Peyer's patch (tissue), 4 donors: ENCODE measurements around the gene C2. TPM values are rescaled to one million over a fixed set of nuclear protein-coding genes. Genes with fewer than 3 reads are reported as not detected.
"Not testable (repeated sequence)": the region's sequence is repeated elsewhere in the genome, so short reads cannot be mapped to it uniquely, and the experiment has no call there.

Experiments used
- DNase-seq, 3 donors: peaks; one replicate each; pipeline ENCODE4 v3.0.0-alpha.2; 2017 to 2019
- H3K27ac ChIP-seq, 4 donors: fragments of 200-600 bp; sonication (generic); one replicate each; pipeline ENCODE4 v1.5.1; 2016 to 2019
- H3K27me3 ChIP-seq, 2 donors: fragments of 200-600 bp; sonication (generic); one replicate each; pipeline ENCODE4 v1.5.1; 2019
- H3K36me3 ChIP-seq, 3 donors: fragments of 200-600 bp; sonication (generic); one replicate each; pipeline ENCODE4 v1.5.1; 2016 to 2019
- H3K4me1 ChIP-seq, 4 donors: fragments of 200-600 bp; sonication (generic); one replicate each; pipeline ENCODE4 v1.5.1; 2016 to 2019
- H3K4me3 ChIP-seq, 4 donors: fragments of 200-600 bp; sonication (generic); 1 replicate in 3 of 4; 2 replicates in 1 of 4; pipeline ENCODE4 v1.5.1; 2016 to 2019; ENCODE audit warnings: mild to moderate bottlenecking in 1 of 4
- H3K9me3 ChIP-seq, 4 donors: fragments of 200-600 bp; sonication (generic); one replicate each; pipeline ENCODE4 v1.5.1; 2016 to 2019; ENCODE audit warnings: mild to moderate bottlenecking in 1 of 4
- CTCF ChIP-seq, 6 experiments: fragments of 450-650 bp in 4 of 6; fragments of 200-600 bp in 2 of 6; sonication (generic) in 1 of 6; IDR thresholded peaks; one replicate each; pipeline ENCODE4 v1.5.1; 2017 to 2019; ENCODE audit warnings: antibody characterized with exemption in 6 of 6, mild to moderate bottlenecking in 3 of 6, moderate library complexity in 1 of 6
- POLR2A ChIP-seq, 2 donors: fragments of 450-650 bp; IDR thresholded peaks; one replicate each; pipeline ENCODE4 v1.5.1; 2017; ENCODE audit warnings: antibody characterized with exemption in 2 of 2, mild to moderate bottlenecking in 2 of 2, moderate library complexity in 2 of 2
- total RNA-seq, 4 donors: library from RNA; depleted of rRNA; stranded (reverse); fragments of >200 nt; gene quantifications; one replicate each; pipeline ENCODE4 v1.1.0, GENCODE V29; 2016

Gene C2
- total RNA-seq, 4 donors from 2014 or later: 15.3 to 63.2 (median 38.4) TPM

GRCh38 chr6:31971993-31972708, 44.6 kb downstream of the C2 start, which contains the start of gene DXO:
TSS of gene DXO (minus strand) at chr6:31972138. CDS start at chr6:31971675, 463 bp downstream.
- H3K27ac ChIP-seq: peak within 1 kb of the TSS; percentile 87 to 98 (median 92)
- TF ChIP-seq POLR2A (IDR thresholded peaks at IDR 0.05) (peak; percentile 51 to 62), CTCF (IDR thresholded peaks at IDR 0.05) (no peak)
- H3K27me3 ChIP-seq: no peaks in the 10 kb centered on the region
- H3K36me3 ChIP-seq: peaks cover 0 to 30% (median 0%) of the 10 kb centered on the region in 3 donors
- no peaks in the 10 kb centered on the region for H3K9me3 ChIP-seq
- DNase-seq: peak; percentile 94 to 98 (median 96)
- peak within 1 kb of the TSS; percentile 70 to 91 (median 74) for H3K4me3 ChIP-seq
- H3K4me1 ChIP-seq: peaks cover 0 to 25% (median 12%) of the 10 kb centered on the region in 4 donors

GRCh38 chr6:31972709-31973350, 45.3 kb downstream of the C2 start:
- Histone ChIP-seq H3K36me3 (peaks cover 0 to 23% (median 0%) of the 10 kb centered on the region in 3 donors), H3K9me3 (no peaks in the 10 kb centered on the region), H3K4me3 (peak overlapping the region; percentile 70 to 91 (median 74)), H3K27ac (peak overlapping the region; percentile 87 to 98 (median 92)), H3K4me1 (peaks cover 0 to 25% (median 12%) of the 10 kb centered on the region in 4 donors), H3K27me3 (no peaks in the 10 kb centered on the region)
- TF ChIP-seq CTCF (IDR thresholded peaks at IDR 0.05): no peak
- no peak for TF ChIP-seq POLR2A (IDR thresholded peaks at IDR 0.05)
- no peak for DNase-seq

GRCh38 chr6:31976065-31976464, 48.5 kb downstream of the C2 start:
- peaks cover 0 to 16% (median 8%) of the 10 kb centered on the region in 4 donors for H3K4me1 ChIP-seq
- not testable (repeated sequence) for H3K4me3 ChIP-seq, H3K27ac ChIP-seq, H3K9me3 ChIP-seq, DNase-seq, H3K27me3 ChIP-seq
- H3K36me3 ChIP-seq: peaks cover 0 to 11% (median 0%) of the 10 kb centered on the region in 3 donors

- Histone ChIP-seq H3K4me1 (peaks cover 0 to 8% (median under 1%) of the 10 kb centered on the region in 4 donors), H3K4me3 (no peak overlapping the region), H3K9me3 (no peaks in the 10 kb centered on the region), H3K27me3 (no peaks in the 10 kb centered on the region), H3K36me3 (peaks cover 0 to 11% (median 0%) of the 10 kb centered on the region in 3 donors), H3K27ac (no peak overlapping the region)
- TF ChIP-seq CTCF (IDR thresholded peaks at IDR 0.05): no peak
- TF ChIP-seq POLR2A (IDR thresholded peaks at IDR 0.05): no peak
- no peak for DNase-seq
These were observed 50.4 kb downstream of the C2 start for GRCh38 chr6:31977816-31978431.

GRCh38 chr6:31978831-31979230, 51.3 kb downstream of the C2 start:
- Histone ChIP-seq H3K9me3 (no peaks in the 10 kb centered on the region), H3K4me1 (no peaks in the 10 kb centered on the region), H3K27me3 (no peaks in the 10 kb centered on the region), H3K27ac (no peak overlapping the region), H3K4me3 (no peak overlapping the region), H3K36me3 (peaks cover 0 to 11% (median 0%) of the 10 kb centered on the region in 3 donors)
- no peak for DNase-seq
- TF ChIP-seq CTCF (IDR thresholded peaks at IDR 0.05) (no peak), POLR2A (IDR thresholded peaks at IDR 0.05) (no peak)
